Measurements from ENCODE around the gene GPATCH11.

Gene GPATCH11

DNA sequence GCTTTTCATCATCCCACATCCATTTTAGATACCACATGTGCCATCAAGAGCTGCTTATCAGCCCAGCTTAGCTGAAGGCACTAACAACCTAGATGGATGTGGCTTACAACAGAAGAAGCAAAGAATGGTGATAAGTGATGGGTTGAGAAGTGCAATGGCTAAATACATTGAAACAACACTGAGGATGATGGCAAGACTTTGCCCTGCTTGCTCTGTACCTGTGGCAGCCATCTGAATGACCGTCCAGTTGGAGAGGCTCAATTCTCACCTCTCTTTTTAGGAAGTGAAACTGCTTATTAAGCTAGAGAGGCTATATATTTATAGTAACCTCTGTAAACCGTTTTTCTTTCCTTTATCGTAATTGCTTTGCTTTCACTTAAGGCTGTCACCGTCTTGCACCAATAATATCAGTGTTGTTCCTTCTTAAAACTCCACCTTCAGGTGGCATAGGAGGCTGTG, 5.7 kb downstream of the GPATCH11 start:
- H3K9me3 Mint-ChIP-seq: no peaks in the 10 kb centered on the region
- H3K27me3 Mint-ChIP-seq: no peaks in the 10 kb centered on the region
- H3K27ac Mint-ChIP-seq: no peak overlapping the region
- H3K4me3 Mint-ChIP-seq: no peak overlapping the region
- H3K36me3 Mint-ChIP-seq (ENCODE audit: low read depth): peaks cover 54% of the 10 kb centered on the region
- no peaks in the 10 kb centered on the region for H3K4me1 Mint-ChIP-seq (ENCODE audit: low read depth)

- Mint-ChIP-seq H3K9me3 (no peaks in the 10 kb centered on the region), H3K27ac (peak overlapping the region; percentile 29), H3K36me3 (ENCODE audit: low read depth) (peaks cover 68% of the 10 kb centered on the region), H3K4me3 (peak overlapping the region; percentile 8), H3K4me1 (ENCODE audit: low read depth) (no peaks in the 10 kb centered on the region), H3K27me3 (no peaks in the 10 kb centered on the region)
Observed at GRCh38 chr2:37091873-37092272, 7.6 kb downstream of the GPATCH11 start.

DNA sequence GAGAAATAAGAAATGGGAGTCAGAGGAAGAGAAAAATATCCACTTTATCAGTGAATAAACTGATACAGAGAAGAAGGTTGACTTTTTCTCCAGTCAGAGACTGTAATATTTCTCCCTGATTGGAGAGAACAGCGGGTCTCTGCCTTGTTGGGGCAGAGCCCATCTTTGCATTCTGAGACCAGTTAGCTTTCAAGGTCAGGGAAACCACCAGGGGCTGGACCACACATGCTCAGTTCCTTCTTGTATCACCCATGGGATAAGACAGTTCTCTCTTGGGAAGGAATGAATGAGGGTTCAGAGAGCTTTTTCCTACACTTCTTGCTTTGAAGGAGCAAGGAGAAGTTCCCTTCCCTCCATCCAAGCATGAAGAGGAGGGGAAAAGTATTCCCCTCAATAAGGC, 12.2 kb downstream of the GPATCH11 start:
- Mint-ChIP-seq H3K36me3 (ENCODE audit: low read depth) (peaks cover 74% of the 10 kb centered on the region), H3K9me3 (no peaks in the 10 kb centered on the region)

DNA sequence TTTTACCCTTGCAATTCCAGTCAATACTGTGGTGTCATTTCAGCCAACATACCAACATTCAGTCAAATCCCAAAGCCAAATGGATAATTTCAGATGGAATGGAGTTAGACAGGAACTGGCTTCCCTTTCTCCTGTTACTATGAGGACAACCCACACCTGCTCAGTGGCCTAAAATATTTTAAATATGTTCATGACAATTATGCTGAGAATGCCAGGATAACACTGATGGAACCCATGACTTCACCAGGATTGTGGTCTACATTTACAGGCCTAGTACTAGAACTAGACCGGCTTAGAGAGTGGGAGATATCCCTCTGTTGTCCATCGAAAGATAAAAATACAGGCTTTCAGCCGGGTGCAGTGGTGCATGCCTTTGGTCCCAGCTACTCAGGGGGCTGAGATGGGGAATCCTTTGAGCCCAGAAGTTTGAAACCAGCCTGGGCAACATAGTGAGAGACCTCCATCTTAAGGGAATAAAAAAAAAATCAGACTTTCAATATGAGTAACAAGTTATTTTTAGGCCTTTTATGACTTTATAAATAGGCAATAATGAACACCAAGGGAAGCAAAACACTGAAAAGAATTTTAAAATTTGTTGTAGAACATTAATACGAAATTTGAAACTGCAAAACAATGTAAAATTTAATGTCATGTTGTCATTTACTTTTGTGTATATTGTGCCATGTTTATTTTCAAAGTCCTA, 14.2 kb downstream of the GPATCH11 start:
- Mint-ChIP-seq H3K4me1 (ENCODE audit: low read depth) (no peaks in the 10 kb centered on the region), H3K27me3 (no peaks in the 10 kb centered on the region), H3K4me3 (no peak overlapping the region), H3K9me3 (no peaks in the 10 kb centered on the region), H3K27ac (no peak overlapping the region), H3K36me3 (ENCODE audit: low read depth) (peaks cover 64% of the 10 kb centered on the region)

More for the DNA sequence above, 12.2 kb downstream of the GPATCH11 start:
- Mint-ChIP-seq H3K4me3 (no peak overlapping the region), H3K27me3 (no peaks in the 10 kb centered on the region), H3K27ac (no peak overlapping the region), H3K4me1 (ENCODE audit: low read depth) (no peaks in the 10 kb centered on the region)

- Mint-ChIP-seq H3K4me3 (no peak overlapping the region), H3K36me3 (ENCODE audit: low read depth) (peaks cover 64% of the 10 kb centered on the region), H3K27me3 (no peaks in the 10 kb centered on the region), H3K4me1 (ENCODE audit: low read depth) (no peaks in the 10 kb centered on the region), H3K9me3 (no peaks in the 10 kb centered on the region), H3K27ac (no peak overlapping the region)
Observed at GRCh38 chr2:37100054-37100453, 15.7 kb downstream of the GPATCH11 start.

DNA sequence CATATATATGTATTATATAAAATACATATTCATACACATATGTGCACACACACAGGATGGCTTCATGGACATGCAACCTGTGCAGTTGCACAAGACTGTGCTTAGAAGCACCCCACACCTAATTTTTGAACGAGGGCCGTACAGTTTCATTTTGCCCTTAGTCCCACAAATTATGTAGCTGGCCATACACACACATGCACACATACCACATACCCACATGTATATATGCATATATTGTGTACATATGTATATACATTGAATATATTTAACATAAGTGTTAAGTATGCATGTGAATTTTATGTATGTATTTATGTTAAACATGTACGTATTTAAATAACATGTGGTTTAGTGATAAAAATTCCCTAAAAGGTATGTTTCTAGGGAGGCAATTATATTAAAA, 18.3 kb downstream of the GPATCH11 start:
- Mint-ChIP-seq H3K4me1 (ENCODE audit: low read depth) (no peaks in the 10 kb centered on the region), H3K4me3 (no peak overlapping the region), H3K27me3 (no peaks in the 10 kb centered on the region), H3K36me3 (ENCODE audit: low read depth) (peaks cover 67% of the 10 kb centered on the region), H3K9me3 (no peaks in the 10 kb centered on the region), H3K27ac (no peak overlapping the region)

GRCh38 chr2:37104178-37104577, 19.9 kb downstream of the GPATCH11 start:
- H3K27ac Mint-ChIP-seq: no peak overlapping the region
- H3K4me3 Mint-ChIP-seq: no peak overlapping the region
- H3K9me3 Mint-ChIP-seq: no peaks in the 10 kb centered on the region

GRCh38 chr2:37105150-37105549, 20.8 kb downstream of the GPATCH11 start:
- H3K4me1 Mint-ChIP-seq (ENCODE audit: low read depth): no peaks in the 10 kb centered on the region
- H3K27ac Mint-ChIP-seq: no peak overlapping the region
- H3K36me3 Mint-ChIP-seq (ENCODE audit: low read depth): peaks cover 72% of the 10 kb centered on the region
- no peak overlapping the region for H3K4me3 Mint-ChIP-seq
- H3K27me3 Mint-ChIP-seq: no peaks in the 10 kb centered on the region
- H3K9me3 Mint-ChIP-seq: no peaks in the 10 kb centered on the region

More at GRCh38 chr2:37104178-37104577, 19.9 kb downstream of the GPATCH11 start:
- Mint-ChIP-seq H3K36me3 (ENCODE audit: low read depth) (peaks cover 73% of the 10 kb centered on the region), H3K4me1 (ENCODE audit: low read depth) (no peaks in the 10 kb centered on the region), H3K27me3 (no peaks in the 10 kb centered on the region)

DNA sequence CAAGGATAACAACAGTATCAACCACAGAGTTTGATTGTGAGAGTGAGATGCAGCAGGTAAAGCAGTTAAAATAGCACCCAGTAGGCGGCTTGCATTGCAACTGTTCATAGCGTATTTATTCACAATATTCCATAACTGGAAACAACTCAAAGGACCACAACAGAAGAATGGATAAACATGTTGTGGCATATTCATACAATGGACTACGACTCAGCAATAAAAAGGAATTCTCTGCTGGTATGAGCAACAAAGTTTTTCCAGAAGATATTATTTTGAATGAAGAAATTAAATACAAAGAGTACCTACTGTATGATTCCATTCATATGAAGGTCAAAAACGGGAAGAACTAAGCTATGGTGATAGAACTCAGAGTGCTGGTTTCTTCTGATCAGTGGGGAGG, 25.2 kb downstream of the GPATCH11 start:
- Mint-ChIP-seq H3K4me1 (ENCODE audit: low read depth) (no peaks in the 10 kb centered on the region), H3K27me3 (no peaks in the 10 kb centered on the region), H3K27ac (no peak overlapping the region), H3K9me3 (no peaks in the 10 kb centered on the region), H3K36me3 (ENCODE audit: low read depth) (peaks cover 71% of the 10 kb centered on the region), H3K4me3 (no peak overlapping the region)

- no peak overlapping the region for H3K4me3 Mint-ChIP-seq
- H3K4me1 Mint-ChIP-seq (ENCODE audit: low read depth): no peaks in the 10 kb centered on the region
- no peaks in the 10 kb centered on the region for H3K27me3 Mint-ChIP-seq
- no peaks in the 10 kb centered on the region for H3K9me3 Mint-ChIP-seq
- H3K36me3 Mint-ChIP-seq (ENCODE audit: low read depth): peaks cover 68% of the 10 kb centered on the region
- no peak overlapping the region for H3K27ac Mint-ChIP-seq
Observed at GRCh38 chr2:37110306-37111212, 26.2 kb downstream of the GPATCH11 start.

GRCh38 chr2:37111958-37112357, 27.6 kb downstream of the GPATCH11 start:
- no peaks in the 10 kb centered on the region for H3K9me3 Mint-ChIP-seq
- H3K27me3 Mint-ChIP-seq: no peaks in the 10 kb centered on the region

GRCh38 chr2:37117566-37117965, 33.2 kb downstream of the GPATCH11 start:
- Mint-ChIP-seq H3K4me1 (ENCODE audit: low read depth) (no peaks in the 10 kb centered on the region), H3K36me3 (ENCODE audit: low read depth) (peaks cover 60% of the 10 kb centered on the region), H3K27me3 (no peaks in the 10 kb centered on the region), H3K9me3 (no peaks in the 10 kb centered on the region), H3K4me3 (no peak overlapping the region), H3K27ac (no peak overlapping the region)

More at GRCh38 chr2:37111958-37112357, 27.6 kb downstream of the GPATCH11 start:
- peaks cover 70% of the 10 kb centered on the region for H3K36me3 Mint-ChIP-seq (ENCODE audit: low read depth)
- H3K27ac Mint-ChIP-seq: no peak overlapping the region
- no peak overlapping the region for H3K4me3 Mint-ChIP-seq
- H3K4me1 Mint-ChIP-seq (ENCODE audit: low read depth): no peaks in the 10 kb centered on the region

- peaks cover 61% of the 10 kb centered on the region for H3K36me3 Mint-ChIP-seq (ENCODE audit: low read depth)
- no peaks in the 10 kb centered on the region for H3K27me3 Mint-ChIP-seq
- H3K4me3 Mint-ChIP-seq: no peak overlapping the region
- H3K27ac Mint-ChIP-seq: no peak overlapping the region
- no peaks in the 10 kb centered on the region for H3K4me1 Mint-ChIP-seq (ENCODE audit: low read depth)
- H3K9me3 Mint-ChIP-seq: no peaks in the 10 kb centered on the region
Observed at GRCh38 chr2:37119157-37119556, 34.8 kb downstream of the GPATCH11 start.

DNA sequence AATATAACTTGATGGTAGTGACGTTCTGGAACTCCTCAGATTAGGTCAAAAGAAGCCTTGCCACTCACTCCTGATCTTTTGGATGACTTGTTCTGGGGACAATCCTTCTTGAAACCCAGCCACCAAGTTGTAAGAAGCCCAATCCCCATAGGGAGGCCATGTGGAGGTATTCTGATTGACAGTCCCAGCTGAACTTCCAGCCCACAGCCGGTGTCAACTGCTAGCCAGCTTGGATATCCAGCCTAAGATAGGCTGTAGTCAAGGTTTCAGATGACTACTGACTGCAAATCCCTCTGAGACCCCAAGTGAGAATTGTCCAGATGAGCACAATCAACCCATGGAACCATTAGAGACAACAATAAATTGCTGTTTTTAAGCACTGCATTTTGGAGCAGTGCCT, 41.1 kb downstream of the GPATCH11 start:
- H3K4me1 Mint-ChIP-seq (ENCODE audit: low read depth): no peaks in the 10 kb centered on the region
- no peak overlapping the region for H3K27ac Mint-ChIP-seq
- peaks cover 69% of the 10 kb centered on the region for H3K36me3 Mint-ChIP-seq (ENCODE audit: low read depth)
- H3K9me3 Mint-ChIP-seq: no peaks in the 10 kb centered on the region
- H3K4me3 Mint-ChIP-seq: no peak overlapping the region
- no peaks in the 10 kb centered on the region for H3K27me3 Mint-ChIP-seq

DNA sequence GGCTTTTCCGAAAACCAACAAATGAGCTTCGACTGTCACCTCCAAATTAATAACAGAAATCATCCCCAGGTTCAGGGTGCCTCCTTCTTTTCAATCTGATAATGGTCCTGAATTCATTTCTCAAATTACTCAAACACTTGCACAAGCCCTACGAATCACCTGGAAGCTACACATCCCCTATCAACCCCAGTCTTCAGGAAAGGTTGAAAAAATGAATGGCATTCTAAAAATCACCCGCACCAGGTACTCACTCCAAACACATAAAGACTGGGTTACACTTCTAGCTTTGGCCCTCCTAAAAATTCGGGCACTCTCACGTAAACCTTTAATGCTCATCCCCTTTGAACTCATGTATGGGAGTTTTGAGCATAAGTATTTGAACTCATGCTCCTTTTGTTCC, 48.6 kb downstream of the GPATCH11 start:
- Mint-ChIP-seq H3K36me3 (ENCODE audit: low read depth) (peaks cover 53% of the 10 kb centered on the region), H3K4me3 (no peak overlapping the region), H3K27me3 (no peaks in the 10 kb centered on the region), H3K27ac (no peak overlapping the region), H3K9me3 (no peaks in the 10 kb centered on the region), H3K4me1 (ENCODE audit: low read depth) (no peaks in the 10 kb centered on the region)

Measured in stimulated activated naive CD8-positive, alpha-beta T cell treated with anti-CD3 and anti-CD28 coated beads, Interleukin-15, Interleukin-2, amounts not matched to agents 100 ng/mL and 50 ng/mL, for 24 hours (primary cell).